GM12878 (cell line): Measurements from ENCODE around the gene POC1B. TPM values are rescaled to one million over a fixed set of nuclear protein-coding genes. Genes with fewer than 3 reads are reported as not detected.

Experiments used
- ATAC-seq: fragments of 200-7000 bp; cut with Tn5 transposase; 3 replicates; pipeline ENCODE4 v1.9.1; 2020; ENCODE audit warnings: mild to moderate bottlenecking, moderate library complexity
- BruUV-seq: library from RNA; stranded (reverse); fragments of 400-500 nt; replicated peaks from 2 replicates; lab custom pipeline; 2021; lab: Mats Ljungman, UMichigan
- CTCF ChIA-PET: fragments of 300-600 bp; sonication (Branson Sonifier 250); formaldehyde crosslinking; extraction: SDS; loops from one replicate; lab custom pipeline; 2021; ENCODE audit warnings: inconsistent platforms; lab: Yijun Ruan, JAX
- POLR2A ChIA-PET: fragments of 350-600 bp; formaldehyde crosslinking; extraction: SDS; loops from one replicate; lab custom pipeline; 2021; ENCODE audit warnings: inconsistent platforms; lab: Charles Lee
- RAD21 ChIA-PET: fragments of 300-600 bp; sonication (Branson Sonifier 250); formaldehyde crosslinking; loops from one replicate; lab custom pipeline; 2023; ENCODE audit warnings: antibody characterized with exemption; ENCODE audit not compliant: unreplicated experiment; lab: Charles Lee
- SMC1A ChIA-PET: fragments of 300-600 bp; sonication (Branson Sonifier 250); formaldehyde crosslinking; loops from one replicate; lab custom pipeline; 2023; ENCODE audit not compliant: unreplicated experiment, uncharacterized antibody; lab: Charles Lee
- DNase-seq: peaks from one replicate; pipeline ENCODE4 v3.0.0-alpha.2; 2011; ENCODE audit warnings: low read depth, low spot score
- FAIRE-seq: peaks from 3 replicates; lab custom pipeline; 2011; peaks lifted over from hg19 to GRCh38; lab: Jason Lieb, UNC
- H2AFZ ChIP-seq: 2 replicates; pipeline ENCODE4 v1.6.0; 2011; ENCODE audit warnings: low read depth, low read length, control low read depth; ENCODE audit not compliant: control insufficient read depth
- H3K27ac ChIP-seq: 2 replicates; pipeline ENCODE4 v1.5.1; 2011; ENCODE audit warnings: control low read depth; ENCODE audit not compliant: control insufficient read depth, insufficient read depth
- H3K27me3 ChIP-seq, 2 experiments: replicated peaks in 1 of 2; 2 replicates each; pipeline versions ENCODE4 v1.6.0 to v1.6.1; 2011; ENCODE audit warnings: low read length in 1 of 2; ENCODE audit not compliant: control insufficient read depth in 2 of 2, insufficient read depth in 2 of 2
- H3K36me3 ChIP-seq, 2 experiments: 2 replicates each; pipeline ENCODE4 v1.5.1; 2011; ENCODE audit warnings: low read length in 1 of 2; ENCODE audit not compliant: control insufficient read depth in 2 of 2, insufficient read depth in 2 of 2
- H3K4me1 ChIP-seq: 2 replicates; pipeline ENCODE4 v1.6.1; 2011; ENCODE audit warnings: mild to moderate bottlenecking, low read length, moderate library complexity, mixed read lengths; ENCODE audit not compliant: control insufficient read depth, insufficient read depth
- H3K4me2 ChIP-seq: 2 replicates; pipeline ENCODE4 v1.6.0; 2011; ENCODE audit warnings: control low read depth; ENCODE audit not compliant: control insufficient read depth, insufficient read depth
- H3K4me3 ChIP-seq: fragments of 200-600 bp; sonication (generic); 2 replicates; pipeline ENCODE4 v1.5.1; 2016
- H3K79me2 ChIP-seq: 2 replicates; pipeline ENCODE4 v1.6.0; 2011; ENCODE audit warnings: low read length; ENCODE audit not compliant: control insufficient read depth, insufficient read depth
- H3K9ac ChIP-seq: 2 replicates; pipeline ENCODE4 v1.8.0; 2011; ENCODE audit warnings: low read length, control low read depth, mixed read lengths; ENCODE audit not compliant: control insufficient read depth, insufficient read depth
- H3K9me3 ChIP-seq: replicated peaks from 3 replicates; pipeline ENCODE4 v1.5.1; 2011; ENCODE audit warnings: mild to moderate bottlenecking, low read length; ENCODE audit not compliant: control insufficient read depth, insufficient read depth
- H4K20me1 ChIP-seq: 2 replicates; pipeline ENCODE4 v1.6.0; 2011; ENCODE audit not compliant: control insufficient read depth, insufficient read depth
- CBFB ChIP-seq: IDR thresholded peaks from 2 replicates; pipeline ENCODE4 v1.6.1; 2016; ENCODE audit warnings: antibody characterized with exemption, low read depth
- GABPA ChIP-seq: IDR thresholded peaks from 2 replicates; pipeline ENCODE4 v1.6.1; 2014; ENCODE audit warnings: antibody characterized with exemption, low read depth, mild to moderate bottlenecking, inconsistent platforms
- JUND ChIP-seq: IDR thresholded peaks from 2 replicates; pipeline ENCODE4 v1.6.1; 2012; ENCODE audit warnings: low read depth, mild to moderate bottlenecking, low read length, improper control_type of control experiment, moderate library complexity
- KLF5 ChIP-seq: fragments of 450-650 bp; IDR thresholded peaks from 2 replicates; pipeline ENCODE4 v1.6.1; 2014; ENCODE audit warnings: mild to moderate bottlenecking; ENCODE audit not compliant: partially characterized antibody
- SIN3A ChIP-seq: IDR thresholded peaks from 2 replicates; pipeline ENCODE4 v1.6.1; 2012; ENCODE audit warnings: low read depth, low read length, improper control_type of control experiment
- TARDBP ChIP-seq: IDR thresholded peaks from 2 replicates; pipeline ENCODE4 v1.6.1; 2016; ENCODE audit warnings: borderline replicate concordance
- WGBS: methylation state at CpG from one replicate; pipeline ENCODE4 v1.1.6; 2016; ENCODE audit warnings: low lambda C conversion rate; ENCODE audit not compliant: insufficient replicate concordance, insufficient coverage; ENCODE audit errors: missing lambda C conversion rate; 5-methylcytosine and 5-hydroxymethylcytosine counted together
- in situ Hi-C: fragments of 300-500 bp; cut with MboI; formaldehyde crosslinking; loops from 9 replicates; pipeline ENCODE4 v1.14.3; 2018; ENCODE audit warnings: mixed read lengths
- intact Hi-C: fragments of 100-400 bp; cut with micrococcal nuclease; formaldehyde crosslinking; loops from one replicate; pipeline ENCODE4 v1.14.2; 2022; ENCODE audit not compliant: unreplicated experiment
- polyA plus RNA-seq, 11 experiments: library from polyadenylated mRNA; depleted of rRNA in 4 of 11; unstranded in 6 of 11; stranded (reverse) in 5 of 11; fragments of >200 nt; fragmentation: Nextera tagmentation in 4 of 11; fragmentation: Illumina TruSeq in 1 of 11; extraction: Ambion mirVana in 4 of 11; extraction: Trizol in 1 of 11; gene quantifications; 1 replicate in 1 of 11; 2 replicates in 10 of 11; pipeline versions ENCODE4 v1.2.1 to v1.2.3, GENCODE V29; 2011 to 2016; ENCODE audit warnings: inconsistent platforms in 2 of 11, missing spikeins in 2 of 11, low read depth in 1 of 11
- total RNA-seq, 4 experiments: library from RNA; depleted of rRNA in 3 of 4; stranded (reverse); fragments of >200 nt in 3 of 4; fragmentation: Illumina TruSeq in 1 of 4; extraction: Trizol in 1 of 4; gene quantifications; 2 replicates each; pipeline versions ENCODE4 v1.2.1 to v1.2.3, GENCODE V29; 2013 to 2021
- TF ChIP-seq, protein P1 (sequence below): fragments of 450-650 bp; IDR thresholded peaks from 2 replicates; pipeline ENCODE4 v1.6.1; 2018; ENCODE audit warnings: borderline replicate concordance, mild to moderate bottlenecking; ENCODE audit not compliant: partially characterized antibody
- TF ChIP-seq, protein P2 (sequence below): IDR thresholded peaks from 2 replicates; pipeline ENCODE4 v1.6.1; 2012; ENCODE audit warnings: low read depth, low read length, improper control_type of control experiment

The POC1B gene
- total and polyA plus RNA-seq, 10 of the 15 experiments (the other 5 are each of a cell fraction or from before 2014, with no cell fraction given): 4.4 to 17.8 (median 11.3) TPM

DNA sequence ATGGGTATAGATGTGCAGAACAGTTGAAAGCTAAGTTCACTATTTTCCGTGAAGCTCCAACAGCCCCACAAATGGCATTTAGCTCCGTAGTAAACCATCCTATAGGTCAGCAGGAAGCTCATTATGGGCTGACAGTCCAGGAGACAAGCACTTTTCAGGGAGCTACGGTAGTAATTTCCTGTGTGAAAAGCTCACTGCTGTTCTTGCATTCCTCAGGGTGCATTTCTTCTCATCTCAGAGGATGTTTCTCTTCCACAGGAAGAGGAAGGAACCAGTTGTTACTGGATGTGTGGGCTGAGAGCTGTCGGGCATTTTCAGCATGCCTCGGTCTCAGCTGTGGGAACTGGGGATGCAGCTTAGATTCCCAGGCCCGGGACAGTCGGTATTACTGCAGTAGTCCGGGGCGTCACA is 74.0 kb downstream of the POC1B start:
- BruUV-seq: no TSS peak
- ChIA-PET POLR2A (no interaction called here), SMC1A (interaction anchor here (0.7 to 1.6 kb wide), 5 partner anchors 10 to 223 kb away, joined by 3 to 4 read pairs (median 3); partner anchors contain the start of gene GALNT4), RAD21 (no interaction called here), CTCF (interaction anchor here (0.9 to 1.9 kb wide), 8 partner anchors 7 to 434 kb away, joined by 3 to 13 read pairs (median 4); no protein-coding TSS in a partner anchor)
- in situ Hi-C loops: loop anchor here (10.0 kb wide), 1 partner anchor 407 kb away; no protein-coding TSS in a partner anchor
- Histone ChIP-seq H3K79me2 (no peaks in the 10 kb centered on the region), H4K20me1 (no peaks in the 10 kb centered on the region), H3K4me3 (no peak overlapping the region), H2AFZ (no peak overlapping the region), H3K4me2 (no peak overlapping the region), H3K9ac (no peak overlapping the region), H3K36me3 (no peaks in the 10 kb centered on the region), H3K27ac (no peak overlapping the region), H3K4me1 (no peaks in the 10 kb centered on the region), H3K27me3 (no peaks in the 10 kb centered on the region), H3K9me3 (no peaks in the 10 kb centered on the region)
- no peak for TF ChIP-seq GABPA
- TF ChIP-seq SIN3A: no peak
- no peak for TF ChIP-seq CBFB
- no peak for TF ChIP-seq TARDBP
- TF ChIP-seq, protein P1, sequence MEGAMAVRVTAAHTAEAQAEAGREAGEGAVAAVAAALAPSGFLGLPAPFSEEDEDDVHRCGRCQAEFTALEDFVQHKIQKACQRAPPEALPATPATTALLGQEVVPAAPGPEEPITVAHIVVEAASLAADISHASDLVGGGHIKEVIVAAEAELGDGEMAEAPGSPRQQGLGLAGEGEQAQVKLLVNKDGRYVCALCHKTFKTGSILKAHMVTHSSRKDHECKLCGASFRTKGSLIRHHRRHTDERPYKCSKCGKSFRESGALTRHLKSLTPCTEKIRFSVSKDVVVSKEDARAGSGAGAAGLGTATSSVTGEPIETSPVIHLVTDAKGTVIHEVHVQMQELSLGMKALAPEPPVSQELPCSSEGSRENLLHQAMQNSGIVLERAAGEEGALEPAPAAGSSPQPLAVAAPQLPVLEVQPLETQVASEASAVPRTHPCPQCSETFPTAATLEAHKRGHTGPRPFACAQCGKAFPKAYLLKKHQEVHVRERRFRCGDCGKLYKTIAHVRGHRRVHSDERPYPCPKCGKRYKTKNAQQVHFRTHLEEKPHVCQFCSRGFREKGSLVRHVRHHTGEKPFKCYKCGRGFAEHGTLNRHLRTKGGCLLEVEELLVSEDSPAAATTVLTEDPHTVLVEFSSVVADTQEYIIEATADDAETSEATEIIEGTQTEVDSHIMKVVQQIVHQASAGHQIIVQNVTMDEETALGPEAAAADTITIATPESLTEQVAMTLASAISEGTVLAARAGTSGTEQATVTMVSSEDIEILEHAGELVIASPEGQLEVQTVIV: no peak
- TF ChIP-seq KLF5: no peak
- no peak for TF ChIP-seq JUND
- TF ChIP-seq, protein P2, sequence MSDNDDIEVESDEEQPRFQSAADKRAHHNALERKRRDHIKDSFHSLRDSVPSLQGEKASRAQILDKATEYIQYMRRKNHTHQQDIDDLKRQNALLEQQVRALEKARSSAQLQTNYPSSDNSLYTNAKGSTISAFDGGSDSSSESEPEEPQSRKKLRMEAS: no peak
- DNase-seq (no peak), ATAC-seq (no peak), FAIRE-seq (no peak)
- WGBS: 78% methylated on average over 9 of the region's 9 CpGs
- intact Hi-C loops: no loop called here
